Measurements from ENCODE around the gene CDH12. TPM values are rescaled to one million over a fixed set of nuclear protein-coding genes. Genes with fewer than 3 reads are reported as not detected.

The CDH12 gene
- total RNA-seq, 2 donors from 2014 or later, result 0.90 to 1.9 TPM

- Histone ChIP-seq H3K4me1 (ENCODE audit: control insufficient read depth, insufficient read depth, low read length) (no peaks in the 10 kb centered on the region), H3K4me3 (ENCODE audit: low read length) (no peak overlapping the region), H3K9ac (ENCODE audit: extremely low read depth, low read length, poor library complexity, severe bottlenecking) (no peak overlapping the region), H3K27me3 (ENCODE audit: control insufficient read depth, insufficient read depth, low read length, poor library complexity, severe bottlenecking) (no peaks in the 10 kb centered on the region), H3K27ac (ENCODE audit: low read depth, low read length) (no peak overlapping the region), H3K36me3 (ENCODE audit: control insufficient read depth, insufficient read depth, low read length) (no peaks in the 10 kb centered on the region), H3K9me3 (ENCODE audit: control insufficient read depth, low read length) (no peaks in the 10 kb centered on the region)
- Mint-ChIP-seq H3K4me3 (no peak overlapping the region), H3K4me1 (no peaks in the 10 kb centered on the region), H3K27ac (no peak overlapping the region), H3K27me3 (ENCODE audit: insufficient read depth) (no peaks in the 10 kb centered on the region), H3K9me3 (no peaks in the 10 kb centered on the region), H3K36me3 (ENCODE audit: low read depth) (no peaks in the 10 kb centered on the region)
- TF ChIP-seq CTCF (conservative IDR thresholded peaks at IDR 0.05), result no peak
- no peak for DNase-seq
- WGBS, 2 experiments (ENCODE audit: insufficient coverage in 1 of 2, insufficient read length in 1 of 2), result 87 to 90% methylated on average over 2 of the region's 2 CpGs
Observed at GRCh38 chr5:22598796-22599195, 254.3 kb downstream of the CDH12 start.

DNA sequence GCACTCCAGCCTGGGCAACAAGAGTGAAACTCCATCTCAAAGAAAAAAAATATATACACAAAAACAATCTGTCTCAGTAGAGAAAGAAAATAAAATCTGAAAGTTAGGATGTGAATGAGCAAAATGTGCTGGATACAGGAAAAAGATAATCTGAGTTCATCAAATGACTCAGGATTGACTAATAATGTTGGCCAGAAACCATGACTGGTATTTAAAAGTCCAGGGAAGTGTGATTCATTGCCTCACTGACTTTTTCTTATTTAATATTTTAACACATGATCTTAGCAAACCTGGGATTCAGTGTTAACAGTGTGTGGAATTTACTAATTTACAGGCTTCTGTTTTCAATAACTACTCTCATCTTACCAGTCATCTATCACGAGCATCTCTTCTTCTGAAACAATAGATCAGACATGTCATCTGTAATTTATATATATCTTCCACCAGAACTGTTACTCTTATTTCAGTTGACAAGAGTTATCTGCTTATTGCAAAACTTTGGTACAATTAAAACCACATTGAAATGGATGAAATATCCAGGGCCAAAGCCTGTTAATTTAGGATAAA is 256.7 kb downstream of the CDH12 start:
- Histone ChIP-seq H3K36me3 (ENCODE audit: control insufficient read depth, insufficient read depth, low read length) (no peaks in the 10 kb centered on the region), H3K9ac (ENCODE audit: extremely low read depth, low read length, poor library complexity, severe bottlenecking) (no peak overlapping the region), H3K4me3 (ENCODE audit: low read length) (no peak overlapping the region), H3K4me1 (ENCODE audit: control insufficient read depth, insufficient read depth, low read length) (no peaks in the 10 kb centered on the region), H3K9me3 (ENCODE audit: control insufficient read depth, low read length) (no peaks in the 10 kb centered on the region), H3K27me3 (ENCODE audit: control insufficient read depth, insufficient read depth, low read length, poor library complexity, severe bottlenecking) (no peaks in the 10 kb centered on the region), H3K27ac (ENCODE audit: low read depth, low read length) (no peak overlapping the region)
- Mint-ChIP-seq H3K4me3 (no peak overlapping the region), H3K27me3 (ENCODE audit: insufficient read depth) (no peaks in the 10 kb centered on the region), H3K27ac (no peak overlapping the region), H3K36me3 (ENCODE audit: low read depth) (no peaks in the 10 kb centered on the region), H3K4me1 (no peaks in the 10 kb centered on the region), H3K9me3 (no peaks in the 10 kb centered on the region)
- DNase-seq, result no peak
- 87% methylated on average over 1 of the region's 1 CpG; no CpG with 5 or more reads in 1 of the 2 experiments for WGBS, 2 experiments (ENCODE audit: insufficient coverage in 1 of 2, insufficient read length in 1 of 2)
- TF ChIP-seq CTCF (conservative IDR thresholded peaks at IDR 0.05), result no peak

DNA sequence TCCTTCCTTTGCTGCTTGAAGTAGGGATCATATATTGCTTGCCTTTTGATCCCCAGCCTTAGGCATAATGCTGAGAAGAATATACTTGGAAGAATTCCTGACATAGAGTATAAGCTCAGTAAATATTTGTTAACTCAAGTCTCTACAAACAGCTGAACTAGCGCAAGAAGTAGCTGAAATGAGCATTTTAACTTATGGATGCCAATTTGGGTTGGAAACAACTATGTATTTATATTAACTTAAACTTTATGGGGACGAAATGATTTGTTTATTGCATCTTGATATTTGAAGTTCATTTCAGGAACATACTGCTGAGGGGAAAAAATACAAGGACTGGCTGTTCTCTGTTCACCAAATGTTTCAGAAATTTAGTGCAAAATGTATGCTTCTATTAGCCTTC is 258.7 kb downstream of the CDH12 start:
- 88% methylated on average over 2 of the region's 2 CpGs; no CpG with 5 or more reads in 1 of the 2 experiments for WGBS, 2 experiments (ENCODE audit: insufficient coverage in 1 of 2, insufficient read length in 1 of 2)
- H3K27me3 ChIP-seq (ENCODE audit: control insufficient read depth, insufficient read depth, low read length, poor library complexity, severe bottlenecking), result no peaks in the 10 kb centered on the region

More for the DNA sequence above, 258.7 kb downstream of the CDH12 start:
- no peak for DNase-seq
- TF ChIP-seq CTCF (conservative IDR thresholded peaks at IDR 0.05), result no peak
- Histone ChIP-seq H3K4me1 (ENCODE audit: control insufficient read depth, insufficient read depth, low read length) (no peaks in the 10 kb centered on the region), H3K4me3 (ENCODE audit: low read length) (no peak overlapping the region), H3K36me3 (ENCODE audit: control insufficient read depth, insufficient read depth, low read length) (no peaks in the 10 kb centered on the region), H3K9ac (ENCODE audit: extremely low read depth, low read length, poor library complexity, severe bottlenecking) (no peak overlapping the region), H3K27ac (ENCODE audit: low read depth, low read length) (no peak overlapping the region), H3K9me3 (ENCODE audit: control insufficient read depth, low read length) (no peaks in the 10 kb centered on the region)
- Mint-ChIP-seq H3K4me3 (no peak overlapping the region), H3K4me1 (no peaks in the 10 kb centered on the region), H3K36me3 (ENCODE audit: low read depth) (no peaks in the 10 kb centered on the region), H3K27ac (no peak overlapping the region), H3K9me3 (no peaks in the 10 kb centered on the region), H3K27me3 (ENCODE audit: insufficient read depth) (no peaks in the 10 kb centered on the region)

Data from endodermal cell (in vitro differentiated cells).